H1 (cell line): ENCODE measurements around the gene RMND5B. TPM values are rescaled to one million over a fixed set of nuclear protein-coding genes. Genes with fewer than 3 reads are reported as not detected.

ENCODE experiments used
- CHD7 ChIP-seq: fragments of 300-600 bp; sonication (generic); IDR thresholded peaks from 2 replicates; pipeline ENCODE4 v1.7.1; 2012; ENCODE audit warnings: low read length, moderate library complexity, mild to moderate bottlenecking, inconsistent platforms; ENCODE audit not compliant: insufficient replicate concordance
- EP300 ChIP-seq, 2 experiments: IDR thresholded peaks; 1 replicate in 1 of 2; 2 replicates in 1 of 2; pipeline ENCODE4 v1.6.1; 2011 to 2012; ENCODE audit warnings: low read depth in 2 of 2, low read length in 2 of 2, mild to moderate bottlenecking in 2 of 2, borderline replicate concordance in 1 of 2, inconsistent platforms in 1 of 2, moderate library complexity in 1 of 2
- GABPA ChIP-seq: IDR thresholded peaks from 2 replicates; pipeline ENCODE4 v1.6.1; 2011; ENCODE audit warnings: mild to moderate bottlenecking, low read length, moderate library complexity, borderline replicate concordance; ENCODE audit not compliant: insufficient read depth
- JUND ChIP-seq: IDR thresholded peaks from 2 replicates; pipeline ENCODE4 v1.6.1; 2011; ENCODE audit warnings: mild to moderate bottlenecking, improper control_type of control experiment, low read length
- NRF1 ChIP-seq: IDR thresholded peaks from 2 replicates; pipeline ENCODE4 v1.6.1; 2011; ENCODE audit warnings: mild to moderate bottlenecking, low read depth, low read length, improper control_type of control experiment
- POLR2A ChIP-seq, 2 experiments: IDR thresholded peaks; 1 replicate in 1 of 2; 2 replicates in 1 of 2; pipeline ENCODE4 v1.6.1; 2011; ENCODE audit warnings: low read depth in 2 of 2, low read length in 2 of 2, mild to moderate bottlenecking in 2 of 2; ENCODE audit errors: control extremely low read depth in 1 of 2
- POU5F1 ChIP-seq: IDR thresholded peaks from 2 replicates; pipeline ENCODE4 v1.6.1; 2011; ENCODE audit warnings: low read depth, mild to moderate bottlenecking, low read length, moderate library complexity
- SP1 ChIP-seq: IDR thresholded peaks from 2 replicates; pipeline ENCODE4 v1.6.1; 2011; ENCODE audit warnings: low read depth, low read length
- YY1 ChIP-seq: IDR thresholded peaks from 2 replicates; pipeline ENCODE4 v1.6.1; 2011; ENCODE audit warnings: low read depth, mild to moderate bottlenecking, low read length
- polyA plus RNA-seq, 7 experiments: library from polyadenylated mRNA; depleted of rRNA in 3 of 7; stranded (reverse) in 5 of 7; unstranded in 2 of 7; fragments of >200 nt in 5 of 7; fragments of 200-250 nt in 2 of 7; gene quantifications; 1 replicate in 5 of 7; 2 replicates in 1 of 7; 4 replicates in 1 of 7; pipeline versions ENCODE4 v1.2.1 to v1.2.3, GENCODE V29; 2011 to 2013; ENCODE audit warnings: missing spikeins in 2 of 7, mixed read lengths in 2 of 7
- total RNA-seq: library from RNA; stranded (reverse); fragmentation: NEBNext Ultra II Directional; extraction: Animal tissue kit (Norgen Biotek cat#: 25700); gene quantifications from 2 replicates; pipeline ENCODE4 v1.2.1, GENCODE V29; 2021
- TF ChIP-seq, protein P1 (sequence below): IDR thresholded peaks from 2 replicates; pipeline ENCODE4 v1.6.1; 2012; ENCODE audit warnings: inconsistent platforms

The RMND5B gene
- total and polyA plus RNA-seq, 2 of the 8 experiments (the other 6 are each of a cell fraction or from before 2014, with no cell fraction given) = 75.9 to 90.2 TPM

DNA sequence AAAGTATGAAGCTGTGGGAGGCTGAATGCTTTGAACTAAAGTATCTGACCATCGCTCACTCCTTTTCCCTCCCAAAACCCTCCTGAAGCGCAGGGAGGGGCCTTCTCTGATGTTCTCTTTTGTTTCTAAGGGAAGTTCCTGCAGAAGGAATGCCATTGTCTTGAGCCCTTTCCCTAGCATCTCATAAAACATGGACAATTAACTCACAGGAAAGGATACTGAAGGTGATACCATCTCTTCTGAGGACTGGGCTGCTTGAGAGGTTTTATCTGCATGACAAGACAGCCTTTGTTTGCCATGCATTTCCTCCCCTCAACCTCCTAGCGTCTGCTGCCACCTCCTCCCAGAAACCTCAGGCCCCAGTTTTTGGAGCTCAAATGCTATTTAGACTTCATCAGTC, 4.3 kb upstream of the RMND5B start (continued):
- TF ChIP-seq YY1 (peak; percentile 79), CHD7 (peak; percentile 55), JUND (0 out of 2 replicates have a peak, but pooled peaks have one; percentile 53), EP300 (IDR thresholded peaks at IDR 0.05; ENCODE audit: borderline replicate concordance in 1 of 2, low read depth in 2 of 2, low read length in 2 of 2) (peak in 1 of 2 experiments; percentile 91; a peak in 2 of 3 replicates), POU5F1 (peak; percentile 74), NRF1 (no peak), POLR2A (IDR thresholded peaks at IDR 0.05; ENCODE audit: control extremely low read depth in 1 of 2, low read depth in 2 of 2, low read length in 2 of 2) (peak in 1 of 2 experiments; percentile 73; a peak in 1 of 3 replicates), SP1 (peak; percentile 97), GABPA (peak; percentile 53; the same call in 1 of the 2 replicates)
- TF ChIP-seq, protein P1, sequence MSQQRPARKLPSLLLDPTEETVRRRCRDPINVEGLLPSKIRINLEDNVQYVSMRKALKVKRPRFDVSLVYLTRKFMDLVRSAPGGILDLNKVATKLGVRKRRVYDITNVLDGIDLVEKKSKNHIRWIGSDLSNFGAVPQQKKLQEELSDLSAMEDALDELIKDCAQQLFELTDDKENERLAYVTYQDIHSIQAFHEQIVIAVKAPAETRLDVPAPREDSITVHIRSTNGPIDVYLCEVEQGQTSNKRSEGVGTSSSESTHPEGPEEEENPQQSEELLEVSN = peak; percentile 73
